DND-41 (cell line): ENCODE data around the gene MED29.

Experiments
- CTCF ChIP-seq: IDR thresholded peaks from 2 replicates; pipeline ENCODE4 v1.5.1; 2012; ENCODE audit warnings: borderline replicate concordance, low read length, moderate library complexity, mild to moderate bottlenecking; ENCODE audit not compliant: poor library complexity, severe bottlenecking; ENCODE audit errors: extremely low read depth
- EZH2 ChIP-seq: IDR thresholded peaks from 3 replicates; pipeline ENCODE4 v1.6.1; 2012; ENCODE audit warnings: borderline replicate concordance, low read depth, mild to moderate bottlenecking, moderate library complexity, low read length, inconsistent platforms; ENCODE audit not compliant: severe bottlenecking

- TF ChIP-seq CTCF = no peak
- no peak for TF ChIP-seq EZH2
These were observed 4.6 kb upstream of the MED29 start for GRCh38 chr19:39386557-39386956.
